Panc1 (cell line): Measurements from ENCODE around the gene N4BP2L2.

Experiments used
- POLR2AphosphoS5 ChIP-seq: IDR thresholded peaks from 2 replicates; pipeline ENCODE4 v1.6.1; 2012; ENCODE audit warnings: mild to moderate bottlenecking, low read depth, low read length, moderate library complexity
- REST ChIP-seq, 2 experiments: IDR thresholded peaks; 2 replicates each; pipeline ENCODE4 v1.6.1; 2011 to 2012; ENCODE audit warnings: low read depth in 2 of 2, control low read depth in 1 of 2, low read length in 1 of 2, mild to moderate bottlenecking in 1 of 2, moderate library complexity in 1 of 2; ENCODE audit not compliant: insufficient read depth in 1 of 2
- TCF7L2 ChIP-seq: IDR thresholded peaks from 2 replicates; pipeline ENCODE4 v1.6.1; 2011; ENCODE audit warnings: mild to moderate bottlenecking, low read depth, low read length, inconsistent platforms
- TF ChIP-seq, protein P1 (sequence below): fragments of 450-650 bp; IDR thresholded peaks from 2 replicates; pipeline ENCODE4 v1.5.1; 2017; ENCODE audit warnings: mild to moderate bottlenecking

GRCh38 chr13:32455594-32455903, 83.0 kb downstream of the N4BP2L2 start:
- TF ChIP-seq, protein P1, sequence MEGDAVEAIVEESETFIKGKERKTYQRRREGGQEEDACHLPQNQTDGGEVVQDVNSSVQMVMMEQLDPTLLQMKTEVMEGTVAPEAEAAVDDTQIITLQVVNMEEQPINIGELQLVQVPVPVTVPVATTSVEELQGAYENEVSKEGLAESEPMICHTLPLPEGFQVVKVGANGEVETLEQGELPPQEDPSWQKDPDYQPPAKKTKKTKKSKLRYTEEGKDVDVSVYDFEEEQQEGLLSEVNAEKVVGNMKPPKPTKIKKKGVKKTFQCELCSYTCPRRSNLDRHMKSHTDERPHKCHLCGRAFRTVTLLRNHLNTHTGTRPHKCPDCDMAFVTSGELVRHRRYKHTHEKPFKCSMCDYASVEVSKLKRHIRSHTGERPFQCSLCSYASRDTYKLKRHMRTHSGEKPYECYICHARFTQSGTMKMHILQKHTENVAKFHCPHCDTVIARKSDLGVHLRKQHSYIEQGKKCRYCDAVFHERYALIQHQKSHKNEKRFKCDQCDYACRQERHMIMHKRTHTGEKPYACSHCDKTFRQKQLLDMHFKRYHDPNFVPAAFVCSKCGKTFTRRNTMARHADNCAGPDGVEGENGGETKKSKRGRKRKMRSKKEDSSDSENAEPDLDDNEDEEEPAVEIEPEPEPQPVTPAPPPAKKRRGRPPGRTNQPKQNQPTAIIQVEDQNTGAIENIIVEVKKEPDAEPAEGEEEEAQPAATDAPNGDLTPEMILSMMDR, result no peak
- TF ChIP-seq POLR2AphosphoS5 (no peak), TCF7L2 (no peak), REST (IDR thresholded peaks at IDR 0.05; ENCODE audit: insufficient read depth in 1 of 2, low read depth in 2 of 2, low read length in 1 of 2) (no peak)
